ENCODE data around the gene SNED1. TPM values are rescaled to one million over a fixed set of nuclear protein-coding genes. Genes with fewer than 3 reads are reported as not detected.

The SNED1 gene
- polyA plus RNA-seq, 1 donor from 2014 or later, result 0.32 TPM

- Histone ChIP-seq H3K36me3 (ENCODE audit: insufficient read depth, low read length) (peaks cover 6% of the 10 kb centered on the region), H3K9me2 (ENCODE audit: insufficient read depth, low read length) (no peaks in the 10 kb centered on the region), H2AFZ (ENCODE audit: low read depth, low read length) (no peak overlapping the region), H3K4me2 (ENCODE audit: low read length) (no peak overlapping the region), H3K27ac (ENCODE audit: low read length) (no peak overlapping the region), H3K9ac (ENCODE audit: low read length) (no peak overlapping the region), H3K4me3 (ENCODE audit: low read length) (no peak overlapping the region), H3F3A (ENCODE audit: insufficient read depth, low read length, poor library complexity, severe bottlenecking) (no peaks in the 10 kb centered on the region), H3K79me2 (replicated peaks; ENCODE audit: insufficient read depth, low read length) (no peaks in the 10 kb centered on the region), H4K20me1 (ENCODE audit: insufficient read depth) (no peaks in the 10 kb centered on the region), H3K9me3 (ENCODE audit: low read length) (no peaks in the 10 kb centered on the region), H3K27me3 (ENCODE audit: insufficient read depth, low read depth, low read length) (no peaks in the 10 kb centered on the region)
- no peak for TF ChIP-seq SMC3 (conservative IDR thresholded peaks at IDR 0.05; ENCODE audit: poor library complexity)
- no peak for TF ChIP-seq EZH2 (IDR thresholded peaks at IDR 0.05; ENCODE audit: borderline replicate concordance, insufficient read depth, low read length, poor library complexity, severe bottlenecking)
- TF ChIP-seq, protein P1, sequence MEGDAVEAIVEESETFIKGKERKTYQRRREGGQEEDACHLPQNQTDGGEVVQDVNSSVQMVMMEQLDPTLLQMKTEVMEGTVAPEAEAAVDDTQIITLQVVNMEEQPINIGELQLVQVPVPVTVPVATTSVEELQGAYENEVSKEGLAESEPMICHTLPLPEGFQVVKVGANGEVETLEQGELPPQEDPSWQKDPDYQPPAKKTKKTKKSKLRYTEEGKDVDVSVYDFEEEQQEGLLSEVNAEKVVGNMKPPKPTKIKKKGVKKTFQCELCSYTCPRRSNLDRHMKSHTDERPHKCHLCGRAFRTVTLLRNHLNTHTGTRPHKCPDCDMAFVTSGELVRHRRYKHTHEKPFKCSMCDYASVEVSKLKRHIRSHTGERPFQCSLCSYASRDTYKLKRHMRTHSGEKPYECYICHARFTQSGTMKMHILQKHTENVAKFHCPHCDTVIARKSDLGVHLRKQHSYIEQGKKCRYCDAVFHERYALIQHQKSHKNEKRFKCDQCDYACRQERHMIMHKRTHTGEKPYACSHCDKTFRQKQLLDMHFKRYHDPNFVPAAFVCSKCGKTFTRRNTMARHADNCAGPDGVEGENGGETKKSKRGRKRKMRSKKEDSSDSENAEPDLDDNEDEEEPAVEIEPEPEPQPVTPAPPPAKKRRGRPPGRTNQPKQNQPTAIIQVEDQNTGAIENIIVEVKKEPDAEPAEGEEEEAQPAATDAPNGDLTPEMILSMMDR (IDR thresholded peaks at IDR 0.05; ENCODE audit: poor library complexity, severe bottlenecking), result no peak
- no peak for TF ChIP-seq EP300 (conservative IDR thresholded peaks at IDR 0.05; ENCODE audit: poor library complexity, severe bottlenecking)
- no peak for TF ChIP-seq POLR2AphosphoS5 (IDR thresholded peaks at IDR 0.05)
- TF ChIP-seq TAF1 (IDR thresholded peaks at IDR 0.05; ENCODE audit: low read depth), result no peak
- TF ChIP-seq MXI1 (conservative IDR thresholded peaks at IDR 0.05; ENCODE audit: poor library complexity, severe bottlenecking), result no peak
- no peak for TF ChIP-seq REST (IDR thresholded peaks at IDR 0.05; ENCODE audit: borderline replicate concordance)
- TF ChIP-seq RAD21 (conservative IDR thresholded peaks at IDR 0.05), result no peak
Measured at GRCh38 chr2:241116606-241117560, 118.5 kb downstream of the SNED1 start.

- Histone ChIP-seq H3K9me3 (ENCODE audit: low read length) (no peaks in the 10 kb centered on the region), H2AFZ (ENCODE audit: low read depth, low read length) (no peak overlapping the region), H3K27ac (ENCODE audit: low read length) (no peak overlapping the region), H3K9ac (ENCODE audit: low read length) (no peak overlapping the region), H3K9me2 (ENCODE audit: insufficient read depth, low read length) (no peaks in the 10 kb centered on the region), H3K36me3 (ENCODE audit: insufficient read depth, low read length) (peaks cover 6% of the 10 kb centered on the region), H3K27me3 (ENCODE audit: insufficient read depth, low read depth, low read length) (no peaks in the 10 kb centered on the region), H3K4me2 (ENCODE audit: low read length) (no peak overlapping the region), H4K20me1 (ENCODE audit: insufficient read depth) (no peaks in the 10 kb centered on the region), H3K79me2 (replicated peaks; ENCODE audit: insufficient read depth, low read length) (no peaks in the 10 kb centered on the region), H3F3A (ENCODE audit: insufficient read depth, low read length, poor library complexity, severe bottlenecking) (no peaks in the 10 kb centered on the region), H3K4me3 (ENCODE audit: low read length) (no peak overlapping the region)
- no peak for TF ChIP-seq EP300 (conservative IDR thresholded peaks at IDR 0.05; ENCODE audit: poor library complexity, severe bottlenecking)
- no peak for TF ChIP-seq REST (IDR thresholded peaks at IDR 0.05; ENCODE audit: borderline replicate concordance)
- no peak for TF ChIP-seq EZH2 (IDR thresholded peaks at IDR 0.05; ENCODE audit: borderline replicate concordance, insufficient read depth, low read length, poor library complexity, severe bottlenecking)
- no peak for TF ChIP-seq TAF1 (IDR thresholded peaks at IDR 0.05; ENCODE audit: low read depth)
- TF ChIP-seq POLR2AphosphoS5 (IDR thresholded peaks at IDR 0.05), result no peak
- TF ChIP-seq, protein P1 (IDR thresholded peaks at IDR 0.05; ENCODE audit: poor library complexity, severe bottlenecking), result no peak
- TF ChIP-seq MXI1 (conservative IDR thresholded peaks at IDR 0.05; ENCODE audit: poor library complexity, severe bottlenecking), result no peak
- no peak for TF ChIP-seq SMC3 (conservative IDR thresholded peaks at IDR 0.05; ENCODE audit: poor library complexity)
- TF ChIP-seq RAD21 (conservative IDR thresholded peaks at IDR 0.05), result no peak
Measured at GRCh38 chr2:241118737-241119505, 120.5 kb downstream of the SNED1 start.

Measured in neural cell (in vitro differentiated cells).